Naive thymus-derived CD4-positive, alpha-beta T cell (primary cell): Measurements from ENCODE around the gene ZNF778. TPM values are rescaled to one million over a fixed set of nuclear protein-coding genes. Genes with fewer than 3 reads are reported as not detected.

Experiments
- ATAC-seq: fragments of 150-1000 bp; cut with Tn5 transposase; 2 replicates; pipeline ENCODE4 v1.10.0; 2021; ENCODE audit warnings: mild to moderate bottlenecking, moderate library complexity
- CTCF ChIA-PET: fragments of 350-600 bp; sonication (Branson Sonifier 250); formaldehyde crosslinking; loops from one replicate; lab custom pipeline; 2021; ENCODE audit warnings: antibody characterized with exemption; lab: Charles Lee
- POLR2A ChIA-PET: fragments of 350-600 bp; sonication (Branson Sonifier 250); formaldehyde crosslinking; loops from one replicate; lab custom pipeline; 2021; ENCODE audit warnings: antibody characterized with exemption, inconsistent platforms; lab: Charles Lee
- DNase-seq, 9 donors: peaks; one replicate each; pipeline versions ENCODE4 v3.0.0 to v3.0.0-alpha.2; 2020 to 2022; ENCODE audit warnings: mixed read lengths in 1 of 9
- H3K27ac ChIP-seq: one replicate; pipeline ENCODE4 v1.7.0; 2013; ENCODE audit warnings: mild to moderate bottlenecking, low read depth, low read length, moderate library complexity
- H3K27me3 ChIP-seq, 2 donors: one replicate each; pipeline ENCODE4 v1.7.0; 2013; ENCODE audit warnings: low read length in 2 of 2, mild to moderate bottlenecking in 2 of 2, moderate library complexity in 2 of 2; ENCODE audit not compliant: control insufficient read depth in 2 of 2, insufficient read depth in 2 of 2
- H3K36me3 ChIP-seq, 3 experiments: 1 replicate in 2 of 3; 2 replicates in 1 of 3; pipeline ENCODE4 v1.7.0; 2013; ENCODE audit warnings: low read length in 3 of 3, mild to moderate bottlenecking in 3 of 3, moderate library complexity in 1 of 3; ENCODE audit not compliant: insufficient read depth in 3 of 3, control insufficient read depth in 2 of 3
- H3K4me1 ChIP-seq, 2 donors: one replicate each; pipeline ENCODE4 v1.7.0; 2013; ENCODE audit warnings: low read length in 2 of 2, mild to moderate bottlenecking in 2 of 2, moderate library complexity in 1 of 2; ENCODE audit not compliant: control insufficient read depth in 2 of 2, insufficient read depth in 2 of 2
- H3K4me3 ChIP-seq: 2 replicates; pipeline ENCODE4 v1.7.0; 2013; ENCODE audit warnings: mild to moderate bottlenecking, low read length
- H3K9me3 ChIP-seq, 3 experiments: 1 replicate in 2 of 3; 2 replicates in 1 of 3; pipeline ENCODE4 v1.7.0; 2013; ENCODE audit warnings: low read length in 3 of 3; ENCODE audit not compliant: control insufficient read depth in 2 of 3
- H3K27ac Mint-ChIP-seq, 9 donors: one replicate each; pipeline ENCODE4 v1.8.0; 2020 to 2022; ENCODE audit warnings: mixed read lengths in 9 of 9, mild to moderate bottlenecking in 8 of 9, moderate library complexity in 5 of 9, inconsistent platforms in 2 of 9
- H3K27me3 Mint-ChIP-seq, 5 donors: one replicate each; pipeline ENCODE4 v1.8.0; 2021 to 2022; ENCODE audit warnings: mixed read lengths in 5 of 5, mild to moderate bottlenecking in 1 of 5
- H3K36me3 Mint-ChIP-seq, 5 donors: one replicate each; pipeline ENCODE4 v1.8.0; 2020 to 2022; ENCODE audit warnings: mixed read lengths in 5 of 5, mild to moderate bottlenecking in 3 of 5, inconsistent platforms in 1 of 5
- H3K4me1 Mint-ChIP-seq, 7 donors: one replicate each; pipeline ENCODE4 v1.8.0; 2020 to 2022; ENCODE audit warnings: mixed read lengths in 7 of 7, mild to moderate bottlenecking in 3 of 7, inconsistent platforms in 1 of 7
- H3K4me3 Mint-ChIP-seq, 10 donors: one replicate each; pipeline ENCODE4 v1.8.0; 2020 to 2022; ENCODE audit warnings: mild to moderate bottlenecking in 10 of 10, mixed read lengths in 10 of 10, moderate library complexity in 6 of 10, inconsistent platforms in 2 of 10
- H3K9me3 Mint-ChIP-seq, 11 donors: one replicate each; pipeline ENCODE4 v1.8.0; 2020 to 2022; ENCODE audit warnings: mixed read lengths in 11 of 11, mild to moderate bottlenecking in 4 of 11, inconsistent platforms in 1 of 11, moderate library complexity in 1 of 11
- intact Hi-C, 2 donors: fragments of 100-400 bp; cut with micrococcal nuclease; formaldehyde crosslinking; loops; one replicate each; pipeline ENCODE4 v1.15.1; 2023
- polyA plus RNA-seq, 2 donors: library from polyadenylated mRNA; unstranded; fragments of 300-500 nt; fragmentation: Illumina TruSeq; gene quantifications; one replicate each; pipeline ENCODE4 v1.2.3, GENCODE V29; 2021
- total RNA-seq, 6 experiments: library from RNA in 5 of 6; stranded (reverse) in 5 of 6; gene quantifications; 1 replicate in 5 of 6; 2 replicates in 1 of 6; pipeline ENCODE4 v1.2.3 and lab custom pipeline; 2021 to 2026

Gene ZNF778
- total and polyA plus RNA-seq, 7 experiments from 2014 or later: 4.0 to 13.5 (median 6.5) TPM

GRCh38 chr16:89174877-89175276, 42.6 kb upstream of the ZNF778 start:
- ATAC-seq: no peak
- no peak overlapping the region for H3K4me3 Mint-ChIP-seq
- peaks cover 0 to 6% (median 0%) of the 10 kb centered on the region in 5 donors for H3K27me3 Mint-ChIP-seq

GRCh38 chr16:89175280-89176146, 42.0 kb upstream of the ZNF778 start:
- no peak overlapping the region for H3K4me3 ChIP-seq
- DNase-seq: no peak
- H3K36me3 ChIP-seq: no peaks in the 10 kb centered on the region
- Mint-ChIP-seq H3K4me1 (peaks cover 5% of the 10 kb centered on the region in 7 donors), H3K27ac (no peak overlapping the region), H3K4me3 (no peak overlapping the region), H3K9me3 (no peaks in the 10 kb centered on the region), H3K27me3 (peaks cover 0 to 5% (median 0%) of the 10 kb centered on the region in 5 donors), H3K36me3 (no peaks in the 10 kb centered on the region)
- H3K27ac ChIP-seq: no peak overlapping the region
- H3K9me3 ChIP-seq: no peaks in the 10 kb centered on the region
- ChIA-PET CTCF (no interaction called here), POLR2A (no interaction called here)
- intact Hi-C loops: loop anchor here in 1 of 2 donors (10.0 kb wide), 1 partner anchor 721 kb away; the partner anchor contains the start of gene ZFPM1
- ATAC-seq: no peak
- H3K27me3 ChIP-seq: no peaks in the 10 kb centered on the region
- peaks cover 6% of the 10 kb centered on the region in 2 donors for H3K4me1 ChIP-seq

More at GRCh38 chr16:89174877-89175276, 42.6 kb upstream of the ZNF778 start:
- ChIA-PET POLR2A (no interaction called here), CTCF (interaction anchor here (1.6 kb wide), 1 partner anchor 39 kb away, joined by 3 read pairs; no protein-coding TSS in a partner anchor)
- Histone ChIP-seq H3K4me1 (peaks cover 8 to 12% of the 10 kb centered on the region in 2 donors), H3K27me3 (no peaks in the 10 kb centered on the region), H3K4me3 (no peak overlapping the region), H3K27ac (no peak overlapping the region), H3K36me3 (no peaks in the 10 kb centered on the region), H3K9me3 (no peaks in the 10 kb centered on the region)
- DNase-seq: no peak
- Mint-ChIP-seq H3K4me1 (peaks cover 6 to 9% (median 7%) of the 10 kb centered on the region in 7 donors), H3K9me3 (no peaks in the 10 kb centered on the region), H3K36me3 (no peaks in the 10 kb centered on the region), H3K27ac (no peak overlapping the region)
- intact Hi-C loops: loop anchor here in 1 of 2 donors (5.0 to 10.0 kb wide), 2 partner anchors 387 to 720 kb away; partner anchors contain the start of genes RPL13 and ZFPM1

DNA sequence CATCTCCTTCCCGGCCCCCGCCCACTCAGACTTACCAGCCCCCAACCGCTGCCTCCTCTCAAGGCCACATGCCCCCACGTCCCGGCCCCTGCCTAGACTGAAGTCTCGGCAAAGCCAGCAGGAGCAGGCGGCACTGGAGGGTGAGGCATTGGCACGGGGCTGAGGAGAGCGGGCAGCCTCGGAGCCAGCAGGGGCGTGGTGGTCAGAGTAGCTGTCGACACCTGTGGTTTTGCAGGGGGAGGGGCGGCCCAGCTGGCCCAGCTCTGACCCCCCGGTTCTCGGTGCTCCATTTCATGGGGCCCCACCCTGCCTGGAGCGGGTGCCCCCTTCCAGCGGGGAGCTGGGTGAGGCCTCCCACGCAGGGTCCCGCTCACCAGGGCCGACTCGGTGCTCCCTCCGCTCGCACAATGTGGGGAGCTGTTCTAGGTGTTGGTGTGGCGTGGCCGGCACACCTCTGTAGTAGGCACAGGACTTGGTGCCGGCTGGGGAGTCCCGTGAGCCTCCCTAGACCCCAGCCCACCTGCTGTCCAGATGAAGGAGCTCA, 41.3 kb upstream of the ZNF778 start:
- Histone ChIP-seq H3K36me3 (no peaks in the 10 kb centered on the region), H3K27ac (no peak overlapping the region), H3K9me3 (no peaks in the 10 kb centered on the region), H3K27me3 (no peaks in the 10 kb centered on the region), H3K4me1 (peaks cover 0 to under 1% of the 10 kb centered on the region in 2 donors), H3K4me3 (no peak overlapping the region)
- no peak overlapping the region for H3K4me3 Mint-ChIP-seq
- intact Hi-C loops: loop anchor here in 1 of 2 donors (10.0 kb wide), 1 partner anchor 721 kb away; the partner anchor contains the start of gene ZFPM1
- no peak overlapping the region for H3K27ac Mint-ChIP-seq
- ATAC-seq: no peak
- H3K27me3 Mint-ChIP-seq: no peaks in the 10 kb centered on the region
- no peaks in the 10 kb centered on the region for H3K36me3 Mint-ChIP-seq
- POLR2A ChIA-PET: no interaction called here
- DNase-seq: no peak
- H3K9me3 Mint-ChIP-seq: no peaks in the 10 kb centered on the region
- peaks cover 0 to 2% (median 0%) of the 10 kb centered on the region in 7 donors for H3K4me1 Mint-ChIP-seq
- CTCF ChIA-PET: no interaction called here

DNA sequence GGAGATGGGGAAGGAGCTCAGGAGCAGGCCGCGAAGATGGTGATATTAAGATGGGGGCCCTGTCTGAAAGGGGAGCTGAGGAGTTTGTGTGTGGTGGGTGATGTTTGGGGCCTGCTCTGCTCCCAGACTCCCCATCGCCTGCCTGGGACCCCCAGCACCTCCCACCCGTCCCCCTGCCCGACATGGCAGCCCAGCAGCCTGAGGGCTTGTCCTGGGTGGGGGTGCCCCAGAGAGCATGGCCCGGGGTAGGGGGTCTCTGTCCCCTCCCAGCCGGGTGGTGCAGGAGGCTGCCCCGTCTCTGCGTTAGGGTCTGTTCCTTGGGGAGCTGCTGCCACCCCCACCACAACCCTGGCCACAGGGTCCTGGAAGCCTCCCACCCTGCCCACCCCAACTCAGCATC, 40.8 kb upstream of the ZNF778 start:
- H3K36me3 ChIP-seq: no peaks in the 10 kb centered on the region
- H3K4me1 Mint-ChIP-seq: peaks cover 0 to 7% (median under 1%) of the 10 kb centered on the region in 7 donors
- POLR2A ChIA-PET: interaction anchor here (1.1 kb wide), 1 partner anchor 9 kb away, joined by 3 read pairs; no protein-coding TSS in a partner anchor
- no peak overlapping the region for H3K27ac Mint-ChIP-seq
- ATAC-seq (no peak), DNase-seq (no peak)
- no peak overlapping the region for H3K4me3 ChIP-seq
- no peak overlapping the region for H3K4me3 Mint-ChIP-seq
- no peaks in the 10 kb centered on the region for H3K9me3 ChIP-seq
- no peaks in the 10 kb centered on the region for H3K27me3 ChIP-seq
- intact Hi-C loops: loop anchor here in 1 of 2 donors (10.0 kb wide), 1 partner anchor 722 kb away; the partner anchor contains the start of gene ZFPM1
- CTCF ChIA-PET: no interaction called here
- H3K27me3 Mint-ChIP-seq: no peaks in the 10 kb centered on the region
- peaks cover 0 to 5% of the 10 kb centered on the region in 2 donors for H3K4me1 ChIP-seq
- H3K9me3 Mint-ChIP-seq: no peaks in the 10 kb centered on the region
- H3K27ac ChIP-seq: no peak overlapping the region
- H3K36me3 Mint-ChIP-seq: no peaks in the 10 kb centered on the region

- Mint-ChIP-seq H3K4me1 (peaks cover 0 to 12% (median 3%) of the 10 kb centered on the region in 7 donors), H3K36me3 (no peaks in the 10 kb centered on the region), H3K27ac (no peak overlapping the region), H3K9me3 (no peaks in the 10 kb centered on the region), H3K27me3 (no peaks in the 10 kb centered on the region), H3K4me3 (no peak overlapping the region)
- DNase-seq: no peak
- H3K4me1 ChIP-seq: peaks cover 0 to 6% of the 10 kb centered on the region in 2 donors
- ATAC-seq: no peak
- POLR2A ChIA-PET: interaction anchor here (0.8 to 1.1 kb wide), 2 partner anchors 10 to 27 kb away, joined by 3 to 4 read pairs; no protein-coding TSS in a partner anchor
- no peaks in the 10 kb centered on the region for H3K27me3 ChIP-seq
- no peaks in the 10 kb centered on the region for H3K9me3 ChIP-seq
- intact Hi-C loops: loop anchor here in 1 of 2 donors (10.0 kb wide), 1 partner anchor 723 kb away; the partner anchor contains the start of gene ZFPM1
- no peak overlapping the region for H3K4me3 ChIP-seq
- CTCF ChIA-PET: no interaction called here
- no peaks in the 10 kb centered on the region for H3K36me3 ChIP-seq
- H3K27ac ChIP-seq: no peak overlapping the region
These were observed 40.0 kb upstream of the ZNF778 start for GRCh38 chr16:89177501-89177900.

DNA sequence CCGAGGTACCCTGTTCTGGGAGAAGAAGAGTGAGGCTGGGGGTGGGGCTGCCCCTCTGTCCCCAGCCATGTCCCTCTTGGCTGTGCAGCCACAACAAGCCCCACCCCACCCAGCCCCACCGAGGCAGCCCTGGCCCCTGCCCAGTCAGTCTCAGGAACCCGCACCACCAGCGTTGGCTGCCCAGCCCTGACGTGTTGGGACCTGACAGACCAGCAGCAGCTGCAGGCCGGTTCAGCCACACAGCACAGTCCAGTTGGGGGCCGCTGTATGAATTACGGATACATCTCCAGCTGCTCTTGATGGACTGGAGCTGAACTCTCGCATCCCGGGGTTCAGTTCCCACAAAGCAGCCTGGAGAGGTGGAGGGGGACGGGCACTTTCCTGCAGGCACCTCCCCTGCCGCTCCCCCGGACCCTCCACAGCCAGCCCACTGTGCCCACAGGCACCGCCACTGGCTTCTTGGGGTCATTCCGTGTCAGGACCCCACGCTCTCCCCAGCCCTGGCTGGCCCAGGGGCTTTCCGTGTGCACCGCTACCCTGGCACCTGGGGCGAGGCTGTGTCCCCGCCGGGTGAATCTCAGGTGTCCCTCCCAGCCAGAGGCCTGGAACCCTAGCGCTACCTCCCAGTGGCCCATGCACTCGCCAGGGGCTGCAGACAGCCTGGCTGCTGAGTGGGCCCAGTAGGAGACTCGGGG, 38.9 kb upstream of the ZNF778 start:
- CTCF ChIA-PET: no interaction called here
- peaks cover 0 to 20% (median 6%) of the 10 kb centered on the region in 7 donors for H3K4me1 Mint-ChIP-seq
- Histone ChIP-seq H3K36me3 (no peaks in the 10 kb centered on the region), H3K9me3 (no peaks in the 10 kb centered on the region), H3K4me1 (peaks cover 0 to 6% of the 10 kb centered on the region in 2 donors), H3K4me3 (no peak overlapping the region), H3K27ac (no peak overlapping the region), H3K27me3 (no peaks in the 10 kb centered on the region)
- H3K36me3 Mint-ChIP-seq: no peaks in the 10 kb centered on the region
- DNase-seq (no peak), ATAC-seq (no peak)
- no peaks in the 10 kb centered on the region for H3K27me3 Mint-ChIP-seq
- intact Hi-C loops: loop anchor here in 1 of 2 donors (10.0 kb wide), 1 partner anchor 724 kb away; the partner anchor contains the start of gene ZFPM1
- H3K9me3 Mint-ChIP-seq: no peaks in the 10 kb centered on the region
- H3K4me3 Mint-ChIP-seq: no peak overlapping the region
- no peak overlapping the region for H3K27ac Mint-ChIP-seq
- POLR2A ChIA-PET: interaction anchor here (0.8 kb wide), 1 partner anchor 26 kb away, joined by 4 read pairs; no protein-coding TSS in a partner anchor
